IPS-11a (cell line): ENCODE results near the gene CCDC78.
"Not testable (repeated sequence)": the region's sequence is repeated elsewhere in the genome, so short reads cannot be mapped to it uniquely, and the experiment has no call there.

Source experiments
- H3K4me3 ChIP-seq: one replicate; pipeline ENCODE4 v1.5.1; 2013; ENCODE audit warnings: low read depth, low read length, control low read depth

Gene CCDC78

GRCh38 chr16:714079-714478, 12.2 kb downstream of the CCDC78 start:
- no peak overlapping the region for H3K4me3 ChIP-seq

GRCh38 chr16:712740-713250, 13.4 kb downstream of the CCDC78 start:
- H3K4me3 ChIP-seq: not testable (repeated sequence)

- H3K4me3 ChIP-seq: no peak overlapping the region
These were observed 14.5 kb downstream of the CCDC78 start for GRCh38 chr16:711548-712320.

GRCh38 chr16:711084-711483, 15.2 kb downstream of the CCDC78 start:
- no peak overlapping the region for H3K4me3 ChIP-seq

GRCh38 chr16:710500-711075, 15.7 kb downstream of the CCDC78 start:
- H3K4me3 ChIP-seq: no peak overlapping the region

GRCh38 chr16:709566-710499, 16.4 kb downstream of the CCDC78 start:
- no peak overlapping the region for H3K4me3 ChIP-seq

- H3K4me3 ChIP-seq: no peak overlapping the region
These were observed 17.3 kb downstream of the CCDC78 start for GRCh38 chr16:708959-709358.

GRCh38 chr16:708019-708418, 18.2 kb downstream of the CCDC78 start:
- H3K4me3 ChIP-seq: no peak overlapping the region

GRCh38 chr16:707062-707538, 19.1 kb downstream of the CCDC78 start:
- no peak overlapping the region for H3K4me3 ChIP-seq

- peak overlapping the region; percentile 35 for H3K4me3 ChIP-seq
These were observed 19.8 kb downstream of the CCDC78 start for GRCh38 chr16:706189-707061.

- H3K4me3 ChIP-seq: peak within 1 kb of the TSS; percentile 35
These were observed 20.6 kb downstream of the CCDC78 start, which contains the start of gene FBXL16 for GRCh38 chr16:705431-706188. FBXL16 (minus strand) TSS chr16:705801; CDS start chr16:697405, 8,396 bp downstream.

- no peak overlapping the region for H3K4me3 ChIP-seq
These were observed 21.5 kb downstream of the CCDC78 start for GRCh38 chr16:704552-705380.

- no peak overlapping the region for H3K4me3 ChIP-seq
These were observed 22.2 kb downstream of the CCDC78 start for GRCh38 chr16:704047-704446.

- H3K4me3 ChIP-seq: no peak overlapping the region
These were observed 22.8 kb downstream of the CCDC78 start for GRCh38 chr16:703406-703805.

- H3K4me3 ChIP-seq: no peak overlapping the region
These were observed 23.9 kb downstream of the CCDC78 start for GRCh38 chr16:702341-702740.

GRCh38 chr16:700684-701584, 25.3 kb downstream of the CCDC78 start:
- H3K4me3 ChIP-seq: no peak overlapping the region

- no peak overlapping the region for H3K4me3 ChIP-seq
These were observed 27.2 kb downstream of the CCDC78 start for GRCh38 chr16:698911-699671.
